GM18520 (cell line): ENCODE measurements around the gene PHKB.
A peak's percentile ranks its signal among the peaks of the same experiment; 100 is the strongest.
"Not testable (repeated sequence)": the region's sequence is repeated elsewhere in the genome, so short reads cannot be mapped to it uniquely, and the experiment has no call there.

ENCODE experiments used
- ATAC-seq: cut with Tn5 transposase; IDR thresholded peaks from one replicate; pipeline ENCODE4 v1.9.1; 2021; ENCODE audit not compliant: unreplicated experiment

PHKB gene

DNA sequence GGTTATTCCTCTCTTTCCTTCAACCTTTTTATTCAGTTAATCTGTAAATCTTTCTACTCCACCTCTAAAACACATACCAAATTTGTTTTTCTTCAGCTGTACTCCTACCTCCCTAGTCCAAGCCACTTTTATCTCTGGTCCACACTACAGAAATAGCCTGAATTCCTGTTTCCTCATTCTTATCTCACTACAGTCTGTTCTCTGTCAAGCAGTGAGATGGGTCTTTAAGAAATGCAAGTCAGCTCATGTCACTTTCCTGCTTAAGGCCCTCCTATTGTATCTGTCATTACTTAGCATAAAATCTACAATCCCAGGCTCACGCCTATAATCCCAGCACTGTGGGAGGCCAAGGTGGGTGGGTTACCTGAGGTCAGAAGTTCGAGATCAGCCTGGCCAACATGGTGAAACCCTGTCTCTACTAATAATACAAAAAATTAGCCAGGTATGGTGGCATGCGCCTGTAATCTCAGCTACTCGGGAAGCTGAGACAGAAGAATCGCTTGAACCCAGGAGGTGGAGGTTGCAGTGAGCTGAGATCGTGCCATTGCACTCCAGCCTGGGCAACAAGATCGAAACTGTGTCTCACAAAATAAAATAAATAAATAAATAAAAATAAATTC is 7.0 kb downstream of the PHKB start:
- not testable (repeated sequence) for ATAC-seq

- ATAC-seq: no peak
These were observed 8.1 kb downstream of the PHKB start for GRCh38 chr16:47469227-47469626.

DNA sequence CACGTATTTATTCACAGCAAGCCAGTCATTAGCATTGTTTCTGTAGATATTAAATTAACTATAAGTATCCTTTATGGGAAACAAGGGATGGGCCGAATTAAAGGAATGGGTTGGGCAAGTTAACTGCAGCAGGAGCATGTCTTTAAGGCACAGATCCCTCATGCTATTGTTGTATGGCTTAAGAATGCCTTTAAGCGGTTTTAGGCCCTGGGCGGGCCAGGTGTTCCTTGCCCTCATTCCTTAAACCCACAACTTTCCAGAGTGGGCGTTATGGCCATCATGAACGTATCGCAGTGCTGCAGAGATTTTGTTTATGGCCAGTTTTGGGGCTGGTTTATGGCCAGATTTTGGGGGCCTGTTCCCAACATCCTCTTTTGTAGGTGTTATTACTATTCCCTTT is 9.1 kb downstream of the PHKB start:
- no peak for ATAC-seq

DNA sequence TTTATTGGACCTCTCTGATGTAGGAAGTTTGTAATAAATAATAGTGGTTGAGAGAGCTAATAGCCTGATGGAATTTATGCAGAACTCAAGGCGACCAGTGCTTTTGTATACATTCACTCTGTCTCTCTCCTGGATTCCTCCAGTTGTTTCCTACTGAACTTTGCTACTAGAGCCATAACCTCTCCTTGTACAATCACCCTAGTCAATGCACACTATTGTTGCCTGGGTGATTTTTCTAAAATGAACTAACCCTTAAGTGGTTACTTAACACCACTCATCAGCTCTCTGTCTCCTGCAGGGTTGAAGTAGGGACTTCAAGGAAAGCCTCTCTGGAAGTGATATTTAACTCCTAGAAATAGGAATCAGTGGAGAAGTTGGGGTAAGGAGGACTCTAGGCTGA is 9.7 kb downstream of the PHKB start:
- no peak for ATAC-seq

DNA sequence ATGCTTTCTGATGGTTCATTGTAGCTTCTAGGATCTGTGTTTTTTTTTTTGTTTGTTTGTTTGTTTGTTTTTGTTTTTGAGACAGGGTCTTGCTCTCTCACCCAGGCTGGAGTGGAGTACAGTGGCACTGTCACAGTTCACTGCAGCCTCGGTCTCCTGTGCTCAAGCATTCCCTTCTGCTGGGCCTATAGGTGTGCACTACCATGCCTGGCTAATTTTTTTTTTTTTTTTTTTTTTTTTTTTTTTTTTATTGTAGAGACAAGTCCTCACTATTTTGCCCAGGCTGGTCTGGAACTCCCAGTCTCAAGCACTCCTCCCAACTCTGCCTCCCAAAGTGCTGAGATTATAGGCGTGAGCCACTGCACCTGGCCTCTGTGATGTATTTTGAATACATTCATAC is 11.9 kb downstream of the PHKB start:
- not testable (repeated sequence) for ATAC-seq

- ATAC-seq: no peak
These were observed 12.7 kb downstream of the PHKB start for GRCh38 chr16:47473792-47474191.

DNA sequence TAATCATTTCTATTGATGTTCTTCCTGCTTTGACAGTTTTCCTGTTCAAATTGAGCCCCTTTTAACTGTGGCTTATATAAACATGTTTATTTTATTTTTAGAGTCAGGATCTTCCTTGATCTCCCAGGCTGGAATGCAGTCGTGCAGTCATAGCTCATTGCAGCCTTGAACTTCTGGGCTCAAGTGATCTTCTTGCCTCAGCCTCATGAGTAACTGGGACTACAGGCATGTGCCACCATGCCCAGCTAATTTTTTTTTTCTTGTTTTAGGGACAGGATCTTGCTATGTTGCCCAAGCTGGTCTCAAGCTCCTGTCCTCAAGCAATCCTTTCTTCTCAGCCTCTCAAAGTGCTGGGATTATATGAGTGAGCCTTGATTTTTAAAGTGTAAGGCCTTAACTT is 14.7 kb downstream of the PHKB start:
- no peak for ATAC-seq

GRCh38 chr16:47476654-47477345 is 15.7 kb downstream of the PHKB start:
- no peak for ATAC-seq

GRCh38 chr16:47477679-47478078 is 16.5 kb downstream of the PHKB start:
- ATAC-seq: no peak

GRCh38 chr16:47480410-47480809 is 19.3 kb downstream of the PHKB start:
- peak; percentile 37 for ATAC-seq

DNA sequence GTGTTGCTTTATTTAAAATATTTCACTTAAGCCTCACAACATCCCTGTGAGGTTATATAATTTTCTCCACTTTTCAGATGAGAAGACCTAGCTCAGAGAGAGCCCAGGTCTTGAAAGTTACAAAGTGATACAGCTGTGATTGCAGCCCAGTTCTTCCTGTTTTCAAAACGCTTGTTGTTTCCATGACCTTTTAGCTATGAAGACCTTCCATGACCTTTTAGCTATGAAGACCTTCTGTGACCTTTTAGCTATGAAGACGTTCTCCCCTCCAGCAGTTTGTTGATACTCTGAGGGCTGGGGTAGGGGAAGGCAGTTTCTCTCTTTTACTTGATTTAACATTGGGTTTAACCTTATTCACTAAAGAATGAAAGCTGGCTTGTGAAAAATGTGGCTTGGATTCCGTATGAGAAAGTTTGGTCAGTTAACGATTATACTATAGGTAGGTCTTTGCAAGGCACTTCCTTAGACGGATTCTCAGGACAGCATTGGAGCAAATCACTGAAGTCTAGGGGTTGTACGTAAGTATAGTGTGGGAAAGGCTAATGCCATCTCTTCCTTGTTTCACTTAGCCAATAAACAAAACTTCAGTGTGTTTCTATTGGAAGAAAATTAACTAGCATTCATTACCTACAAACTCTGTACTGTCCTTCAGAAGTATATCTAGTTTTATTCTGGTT is 20.7 kb downstream of the PHKB start:
- ATAC-seq: no peak

DNA sequence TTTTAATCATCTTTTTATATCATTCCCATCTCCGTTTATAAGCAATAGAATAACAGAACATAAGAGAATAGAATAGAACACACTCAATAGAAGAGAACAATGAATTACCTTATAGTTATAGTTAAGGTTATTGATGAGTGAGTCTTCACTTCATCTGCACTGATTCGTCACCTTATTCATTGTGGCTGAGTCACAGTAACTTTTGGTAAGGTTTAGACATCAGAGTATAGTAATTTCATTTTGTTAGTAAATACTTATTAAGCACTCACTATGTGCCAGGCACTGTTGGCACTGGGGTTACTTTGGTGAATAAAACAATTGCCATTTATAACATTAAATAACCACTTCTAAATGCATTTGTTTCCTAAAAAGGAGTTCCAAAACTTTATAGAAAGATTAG is 22.5 kb downstream of the PHKB start:
- no peak for ATAC-seq

DNA sequence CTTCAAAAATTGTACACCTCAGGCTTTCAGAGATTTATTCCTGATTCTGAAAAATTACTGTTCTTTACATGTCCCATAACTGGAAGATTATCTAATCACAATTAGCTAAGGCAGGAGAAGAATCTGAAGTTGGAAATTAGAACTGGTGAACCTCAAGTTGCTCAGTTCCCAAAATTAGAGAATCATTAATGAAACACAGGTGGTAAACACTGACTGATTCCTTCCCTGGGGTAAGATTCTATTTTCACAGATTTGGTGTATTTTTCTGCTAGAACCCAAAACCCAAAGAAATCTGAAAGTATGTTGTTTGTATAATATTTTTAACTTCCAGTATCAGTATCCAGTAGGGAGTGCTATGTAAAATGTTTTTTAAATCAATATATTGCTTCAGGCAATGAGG is 25.7 kb downstream of the PHKB start:
- ATAC-seq: no peak

DNA sequence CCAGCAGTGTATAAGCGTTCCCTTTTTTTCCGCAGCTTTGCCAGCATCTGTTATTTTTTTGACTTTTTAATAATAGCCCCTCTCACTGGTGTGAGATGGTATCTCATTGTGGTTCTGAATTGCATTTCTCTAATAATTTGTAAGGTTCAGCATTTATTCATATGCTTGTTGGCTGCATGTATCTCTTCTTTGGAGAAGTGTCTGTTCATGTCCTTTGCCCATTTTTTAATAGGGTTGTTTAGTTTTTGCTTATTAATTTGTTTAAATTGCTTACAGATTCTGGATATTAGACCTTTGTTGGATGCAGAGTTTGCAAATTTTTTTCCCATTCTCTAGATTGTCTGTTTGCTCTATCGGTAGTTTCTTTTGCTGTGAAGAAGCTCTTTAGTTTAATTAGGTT is 26.9 kb downstream of the PHKB start:
- no peak for ATAC-seq

DNA sequence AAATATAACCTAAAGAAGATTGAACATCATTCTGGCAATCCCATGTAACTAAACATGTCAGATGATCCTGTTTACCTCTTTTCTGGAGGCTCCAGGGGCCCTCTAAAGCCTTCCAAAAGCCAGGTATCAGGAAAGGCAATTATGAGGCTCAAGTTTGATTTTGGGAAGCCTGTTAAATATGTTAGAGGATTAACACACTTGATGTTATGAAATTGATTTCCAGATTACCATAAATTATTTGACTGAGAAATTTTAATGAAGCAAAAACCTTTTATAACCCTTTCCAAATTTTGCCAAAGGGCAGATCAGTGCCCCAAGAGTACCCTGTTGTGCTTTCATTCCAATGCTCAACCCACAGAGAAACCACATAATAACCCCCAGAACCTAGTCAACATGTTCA is 29.3 kb downstream of the PHKB start:
- no peak for ATAC-seq

DNA sequence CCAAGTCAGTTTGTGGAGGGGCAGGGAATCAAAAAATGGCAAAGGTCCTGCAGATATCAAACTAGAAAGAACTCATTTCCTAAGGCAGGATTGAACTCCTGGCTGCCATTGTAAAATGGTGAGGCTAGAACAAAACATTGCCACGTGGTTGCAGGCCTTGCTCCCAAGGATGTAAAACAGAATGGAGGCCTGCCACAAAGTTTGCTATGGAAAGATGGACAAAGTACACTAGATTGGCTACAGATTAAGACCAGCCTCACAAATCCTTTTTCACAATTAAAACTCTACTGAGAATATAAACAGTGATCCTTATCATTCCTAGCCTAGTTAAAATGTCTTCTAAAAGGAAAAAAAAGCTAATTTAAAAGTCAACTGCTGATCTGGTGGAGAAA is 30.9 kb downstream of the PHKB start:
- no peak for ATAC-seq

GRCh38 chr16:47492428-47493377 is 31.6 kb downstream of the PHKB start:
- peak; percentile 56 for ATAC-seq

GRCh38 chr16:47493381-47494337 is 32.5 kb downstream of the PHKB start:
- ATAC-seq: no peak

- no peak for ATAC-seq
These were observed 38.1 kb downstream of the PHKB start for GRCh38 chr16:47499080-47499699.
